Heart left ventricle (tissue), 16 donors: Measurements from ENCODE around the gene IL17REL. TPM values are rescaled to one million over a fixed set of nuclear protein-coding genes. Genes with fewer than 3 reads are reported as not detected.
A peak's percentile ranks its signal among the peaks of the same experiment; 100 is the strongest.

ENCODE experiments used
- ATAC-seq, 4 donors: fragments of 200-7000 bp; cut with Tn5 transposase; one replicate each; pipeline ENCODE4 v1.9.1; 2020 to 2022; ENCODE audit warnings: moderate library complexity in 4 of 4, mild to moderate bottlenecking in 3 of 4, moderate number of reproducible peaks in 1 of 4
- DNase-seq, 5 donors: peaks; one replicate each; pipeline ENCODE4 v3.0.0-alpha.2; 2020
- H3K27ac ChIP-seq, 12 donors: fragments of 200-600 bp; sonication (generic) in 4 of 12; one replicate each; pipeline versions ENCODE4 v1.5.0 to v1.8.0; 2016 to 2022; ENCODE audit warnings: mild to moderate bottlenecking in 2 of 12
- H3K27me3 ChIP-seq, 9 donors: fragments of 200-600 bp; sonication (generic) in 2 of 9; one replicate each; pipeline versions ENCODE4 v1.5.1 to v1.8.0; 2016 to 2022; ENCODE audit warnings: mild to moderate bottlenecking in 3 of 9
- H3K36me3 ChIP-seq, 9 donors: fragments of 200-600 bp; sonication (generic) in 2 of 9; one replicate each; pipeline versions ENCODE4 v1.5.0 to v1.8.0; 2018 to 2022; ENCODE audit warnings: mild to moderate bottlenecking in 2 of 9
- H3K4me1 ChIP-seq, 12 donors: fragments of 200-600 bp; sonication (generic) in 4 of 12; one replicate each; pipeline versions ENCODE4 v1.5.0 to v1.8.0; 2016 to 2022; ENCODE audit warnings: mild to moderate bottlenecking in 3 of 12
- H3K4me3 ChIP-seq, 12 donors: fragments of 200-600 bp; sonication (generic) in 4 of 12; one replicate each; pipeline versions ENCODE4 v1.5.0 to v1.8.0; 2017 to 2022; ENCODE audit warnings: mild to moderate bottlenecking in 9 of 12, moderate library complexity in 4 of 12
- H3K9me3 ChIP-seq, 12 donors: fragments of 200-600 bp; sonication (generic) in 4 of 12; one replicate each; pipeline versions ENCODE4 v1.5.0 to v1.8.0; 2016 to 2022; ENCODE audit warnings: mild to moderate bottlenecking in 1 of 12
- POLR2A ChIP-seq, 2 donors: fragments of 450-650 bp; IDR thresholded peaks; one replicate each; pipeline ENCODE4 v1.6.1; 2017; ENCODE audit warnings: antibody characterized with exemption in 2 of 2, mild to moderate bottlenecking in 2 of 2, moderate library complexity in 2 of 2
- WGBS, 4 donors: extraction: QIAGEN DNeasy Blood & Tissue Kit in 2 of 4; methylation state at CpG; one replicate each; pipeline versions ENCODE4 v1.1.5 to v1.1.7; 2013 to 2018; 5-methylcytosine and 5-hydroxymethylcytosine counted together
- intact Hi-C, 10 donors: fragments of 100-400 bp; cut with DNase I; formaldehyde crosslinking; loops; one replicate each; pipeline versions ENCODE4 v1.11.1 to v1.14.2; 2022
- polyA plus RNA-seq, 2 donors: library from polyadenylated mRNA; stranded (reverse); fragments of 200-250 nt; gene quantifications; one replicate each; pipeline ENCODE4 v1.2.3, GENCODE V29; 2013
- total RNA-seq, 9 donors: library from RNA; depleted of rRNA in 2 of 9; stranded (reverse); fragments of >200 nt in 2 of 9; fragmentation: NEBNext Ultra II Directional in 3 of 9; extraction: Animal tissue kit (Norgen Biotek cat#: 25700) in 3 of 9; gene quantifications; one replicate each; pipeline versions ENCODE4 v1.1.0 to v1.2.4, GENCODE V29; 2016 to 2023
- TF ChIP-seq, protein P1 (sequence below), 12 donors: fragments of 200-600 bp; sonication (generic) in 4 of 12; IDR thresholded peaks; one replicate each; pipeline versions ENCODE4 v1.5.0 to v1.8.0; 2018 to 2022; ENCODE audit warnings: antibody characterized with exemption in 12 of 12, mild to moderate bottlenecking in 5 of 12
- donor health status: ischemic (EF 13 %, LVEDD 7.1; RV severe dilation, severe dysfunction).
- donor health status: healthy with polysubstance abuse.
- donor health status: DM: no; HTN: yes; CAD: no.
- donor health status: DM: no; HTN: no; CAD: no.
- donor health status: ischemic (EF 25% LVEDD 6.9; RV normal size, moderate dysfunction).
- donor health status: ischemic (EF 25% LVEDD 5.7; RV mildly dilated, moderate dysfunction).
- donor health status: healthy.
- donor health status: DM: yes; HTN: yes; CAD: no.
- donor health status: ischemic (EF 35%, LVEDD 5.7; RV mildly dilated, moderate dysfunction).
- donor health status: nonischemic (EF 11% LVEDD 7.7; RV severe dilation, severe dysfunction).
- donor health status: DM: yes; HTN: yes; CAD: no.
- donor health status: PGD.
- donor health status: ischemic (EF 29% LVEDD 5.4; RV normal size, mild dysfunction).
- donor health status: nonischemic (EF 23%, LVEDD 6.1; RV moderate dilation, normal function).

Gene IL17REL
- total and polyA plus RNA-seq, 11 donors, result not detected

DNA sequence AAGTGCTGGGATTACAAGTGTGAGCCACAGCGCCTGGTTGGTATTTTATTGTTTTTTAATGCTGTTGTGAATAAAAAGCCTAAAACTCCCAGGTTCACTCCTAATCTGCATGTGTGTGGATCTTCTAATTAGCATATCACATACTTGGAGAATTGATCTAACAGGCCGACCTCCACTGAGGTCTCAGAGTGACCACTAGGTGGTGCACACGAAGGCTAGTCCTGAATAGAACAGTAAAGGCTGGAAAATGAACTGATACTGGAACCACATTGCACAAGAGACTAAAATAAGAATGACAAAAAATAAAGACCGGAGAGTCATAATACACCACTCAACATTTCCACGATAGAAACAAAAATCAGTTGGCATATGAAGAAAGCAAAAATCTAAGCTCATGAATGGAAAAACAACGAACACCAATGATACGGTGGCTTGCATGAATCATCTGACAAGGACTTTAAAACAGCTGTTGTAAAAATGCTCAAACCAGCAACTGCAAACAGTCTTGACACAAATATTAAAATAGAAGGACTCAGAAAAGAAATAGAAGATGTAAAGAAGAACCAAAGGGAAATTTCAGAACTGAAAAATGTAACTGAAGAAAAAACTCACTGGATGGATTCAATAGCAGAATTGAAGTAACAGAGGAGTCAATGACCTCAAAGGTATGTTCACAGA is 32.8 kb downstream of the IL17REL start:
- H3K36me3 ChIP-seq, result no peaks in the 10 kb centered on the region
- intact Hi-C loops, result loop anchor here in 2 of 10 donors (5.0 kb wide), 2 partner anchors 47 to 53 kb away; no protein-coding TSS in a partner anchor
- H3K27ac ChIP-seq, result no peak overlapping the region
- TF ChIP-seq, protein P1, sequence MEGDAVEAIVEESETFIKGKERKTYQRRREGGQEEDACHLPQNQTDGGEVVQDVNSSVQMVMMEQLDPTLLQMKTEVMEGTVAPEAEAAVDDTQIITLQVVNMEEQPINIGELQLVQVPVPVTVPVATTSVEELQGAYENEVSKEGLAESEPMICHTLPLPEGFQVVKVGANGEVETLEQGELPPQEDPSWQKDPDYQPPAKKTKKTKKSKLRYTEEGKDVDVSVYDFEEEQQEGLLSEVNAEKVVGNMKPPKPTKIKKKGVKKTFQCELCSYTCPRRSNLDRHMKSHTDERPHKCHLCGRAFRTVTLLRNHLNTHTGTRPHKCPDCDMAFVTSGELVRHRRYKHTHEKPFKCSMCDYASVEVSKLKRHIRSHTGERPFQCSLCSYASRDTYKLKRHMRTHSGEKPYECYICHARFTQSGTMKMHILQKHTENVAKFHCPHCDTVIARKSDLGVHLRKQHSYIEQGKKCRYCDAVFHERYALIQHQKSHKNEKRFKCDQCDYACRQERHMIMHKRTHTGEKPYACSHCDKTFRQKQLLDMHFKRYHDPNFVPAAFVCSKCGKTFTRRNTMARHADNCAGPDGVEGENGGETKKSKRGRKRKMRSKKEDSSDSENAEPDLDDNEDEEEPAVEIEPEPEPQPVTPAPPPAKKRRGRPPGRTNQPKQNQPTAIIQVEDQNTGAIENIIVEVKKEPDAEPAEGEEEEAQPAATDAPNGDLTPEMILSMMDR (IDR thresholded peaks at IDR 0.05), result peak; percentile 42 to 66 (median 56)
- TF ChIP-seq POLR2A (IDR thresholded peaks at IDR 0.05), result no peak
- H3K27me3 ChIP-seq, result peaks cover 13 to 35% (median 19%) of the 10 kb centered on the region in 9 donors
- peaks cover 0 to 18% (median 7%) of the 10 kb centered on the region in 12 donors for H3K4me1 ChIP-seq
- H3K4me3 ChIP-seq, result no peak overlapping the region
- H3K9me3 ChIP-seq, result peaks cover 0 to 14% (median 0%) of the 10 kb centered on the region in 12 donors
- WGBS, 4 donors, result 57 to 63% (median 61%) methylated on average over 7 of the region's 7 CpGs
- DNase-seq, result peak in 3 of 5 donors; percentile 12 to 39 (median 24)
- ATAC-seq, result peak in 3 of 4 donors; percentile 45 to 62 (median 53)

DNA sequence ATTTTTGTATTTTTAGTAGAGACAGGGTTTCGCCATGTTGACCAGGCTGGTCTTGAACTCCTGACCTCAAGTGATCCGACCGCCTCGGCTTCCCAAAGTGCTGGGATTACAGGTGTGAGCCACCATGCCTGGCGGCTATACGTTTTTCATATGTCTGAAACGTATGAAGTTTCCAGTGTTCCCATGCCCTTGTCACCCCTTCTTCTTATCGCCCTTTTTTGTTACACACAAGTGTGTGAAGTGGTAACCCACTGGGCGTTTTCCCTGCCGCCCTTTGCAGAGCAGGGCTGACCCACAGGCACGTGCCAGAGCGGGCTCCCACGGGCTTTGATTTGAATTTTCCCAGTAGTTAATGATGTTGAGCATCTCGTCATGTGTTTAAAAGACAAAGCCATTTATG is 35.0 kb downstream of the IL17REL start:
- Histone ChIP-seq H3K9me3 (peaks cover 0 to 14% (median 0%) of the 10 kb centered on the region in 12 donors), H3K27me3 (peaks cover 0 to 13% (median under 1%) of the 10 kb centered on the region in 9 donors), H3K36me3 (no peaks in the 10 kb centered on the region), H3K4me1 (peaks cover 0 to 8% (median 0%) of the 10 kb centered on the region in 12 donors), H3K4me3 (no peak overlapping the region), H3K27ac (no peak overlapping the region)
- whole genome bisulfite sequencing, 4 donors, result 83 to 87% (median 85%) methylated on average over 14 of the region's 14 CpGs
- ATAC-seq (no peak), DNase-seq (peak in 1 of 5 donors; percentile 21)
- intact Hi-C loops, result loop anchor here in 2 of 10 donors (5.0 kb wide), 2 partner anchors 45 to 55 kb away; no protein-coding TSS in a partner anchor
- no peak for TF ChIP-seq POLR2A (IDR thresholded peaks at IDR 0.05)
- TF ChIP-seq, protein P1 (IDR thresholded peaks at IDR 0.05), result no peak

DNA sequence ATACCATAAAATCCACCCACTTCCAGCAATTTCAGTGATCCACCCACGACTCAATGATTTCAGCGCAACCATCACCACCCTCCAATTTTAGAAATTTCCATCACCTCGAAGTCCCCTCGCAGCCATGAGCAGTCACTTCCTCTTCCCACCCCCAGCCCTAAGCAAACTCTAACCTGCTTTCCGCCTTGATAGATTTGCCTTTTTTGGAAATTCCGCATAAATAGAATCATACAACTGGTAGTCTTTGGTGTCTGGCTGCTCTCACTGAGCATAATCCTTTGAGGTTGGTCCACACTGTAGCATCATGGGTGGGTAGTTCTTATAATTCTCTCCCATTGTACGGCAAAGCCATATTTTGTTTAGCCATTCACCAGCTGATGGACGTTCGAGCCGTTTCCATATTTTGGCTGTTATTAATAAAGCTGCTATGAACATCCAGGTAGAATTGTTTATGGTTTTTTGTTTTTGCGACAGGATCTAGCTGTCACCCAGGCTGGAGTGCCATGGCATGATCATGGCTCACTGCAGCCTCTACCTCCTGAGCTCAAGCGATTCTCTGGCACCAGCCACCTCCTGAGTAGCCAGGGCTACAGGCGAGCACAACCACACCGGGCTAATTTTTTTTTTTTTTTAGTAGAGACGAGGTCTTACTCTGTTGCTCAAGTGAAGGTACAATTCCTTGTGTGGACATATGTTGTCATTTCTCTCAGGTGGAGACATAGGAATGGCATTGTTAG is 36.0 kb downstream of the IL17REL start:
- peaks cover 0 to 3% (median 0%) of the 10 kb centered on the region in 9 donors for H3K27me3 ChIP-seq
- H3K36me3 ChIP-seq, result no peaks in the 10 kb centered on the region
- peaks cover 0 to 14% (median 0%) of the 10 kb centered on the region in 12 donors for H3K9me3 ChIP-seq
- intact Hi-C loops, result loop anchor here in 2 of 10 donors (5.0 kb wide), 2 partner anchors 44 to 56 kb away; no protein-coding TSS in a partner anchor
- H3K27ac ChIP-seq, result peak overlapping the region in 2 of 12 donors; percentile 23 to 52
- no peak for TF ChIP-seq POLR2A (IDR thresholded peaks at IDR 0.05)
- TF ChIP-seq, protein P1 (IDR thresholded peaks at IDR 0.05), result no peak
- DNase-seq, result no peak
- H3K4me1 ChIP-seq, result peaks cover 0 to 16% (median 5%) of the 10 kb centered on the region in 12 donors
- ATAC-seq, result no peak
- 69 to 71% (median 69%) methylated on average over 15 of the region's 15 CpGs for WGBS, 4 donors
- H3K4me3 ChIP-seq, result no peak overlapping the region
